Tibial nerve (tissue), 4 donors: ENCODE data around the gene FAM234A. TPM values are rescaled to one million over a fixed set of nuclear protein-coding genes. Genes with fewer than 3 reads are reported as not detected.

ENCODE experiments used
- DNase-seq, 2 donors: peaks; one replicate each; pipeline ENCODE4 v3.0.0-alpha.2; 2019; ENCODE audit warnings: low spot score in 2 of 2
- H3K27ac ChIP-seq, 4 donors: fragments of 200-600 bp; sonication (generic) in 3 of 4; one replicate each; pipeline ENCODE4 v1.5.1; 2017 to 2019; ENCODE audit warnings: mild to moderate bottlenecking in 1 of 4
- H3K27me3 ChIP-seq, 2 donors: fragments of 200-600 bp; sonication (generic) in 1 of 2; one replicate each; pipeline versions ENCODE4 v1.5.1 to v1.6.0; 2017 to 2019
- H3K36me3 ChIP-seq, 3 donors: fragments of 200-600 bp; sonication (generic); one replicate each; pipeline ENCODE4 v1.5.1; 2018 to 2019
- H3K4me1 ChIP-seq, 4 donors: fragments of 200-600 bp; sonication (generic) in 3 of 4; one replicate each; pipeline ENCODE4 v1.5.1; 2017 to 2019
- H3K4me3 ChIP-seq, 4 donors: fragments of 200-600 bp; sonication (generic) in 3 of 4; one replicate each; pipeline ENCODE4 v1.5.1; 2017 to 2019; ENCODE audit warnings: mild to moderate bottlenecking in 1 of 4, moderate library complexity in 1 of 4
- H3K9me3 ChIP-seq, 4 donors: fragments of 200-600 bp; sonication (generic) in 3 of 4; one replicate each; pipeline ENCODE4 v1.5.1; 2017 to 2019
- EP300 ChIP-seq, 2 donors: sonication (generic); formaldehyde crosslinking; IDR thresholded peaks; one replicate each; pipeline ENCODE4 v1.6.1; 2017; ENCODE audit warnings: antibody characterized with exemption in 2 of 2, mild to moderate bottlenecking in 1 of 2
- POLR2A ChIP-seq, 2 donors: fragments of 450-650 bp; IDR thresholded peaks; one replicate each; pipeline ENCODE4 v1.6.1; 2017; ENCODE audit warnings: antibody characterized with exemption in 2 of 2, mild to moderate bottlenecking in 2 of 2, moderate library complexity in 2 of 2
- WGBS, 2 donors: methylation state at CpG; one replicate each; pipeline ENCODE4 v1.1.5; 2018; 5-methylcytosine and 5-hydroxymethylcytosine counted together
- total RNA-seq, 4 donors: library from RNA; depleted of rRNA; stranded (reverse); fragments of >200 nt; gene quantifications; one replicate each; pipeline ENCODE4 v1.1.0, GENCODE V29; 2016
- TF ChIP-seq, protein P1 (sequence below), 5 experiments: fragments of 200-600 bp in 3 of 5; fragments of 450-650 bp in 2 of 5; sonication (generic) in 3 of 5; IDR thresholded peaks; one replicate each; pipeline ENCODE4 v1.5.1; 2016 to 2019; ENCODE audit warnings: antibody characterized with exemption in 5 of 5, mild to moderate bottlenecking in 3 of 5, moderate library complexity in 2 of 5

FAM234A gene
- total RNA-seq, 4 donors from 2014 or later = 73.5 to 192 (median 99.0) TPM

DNA sequence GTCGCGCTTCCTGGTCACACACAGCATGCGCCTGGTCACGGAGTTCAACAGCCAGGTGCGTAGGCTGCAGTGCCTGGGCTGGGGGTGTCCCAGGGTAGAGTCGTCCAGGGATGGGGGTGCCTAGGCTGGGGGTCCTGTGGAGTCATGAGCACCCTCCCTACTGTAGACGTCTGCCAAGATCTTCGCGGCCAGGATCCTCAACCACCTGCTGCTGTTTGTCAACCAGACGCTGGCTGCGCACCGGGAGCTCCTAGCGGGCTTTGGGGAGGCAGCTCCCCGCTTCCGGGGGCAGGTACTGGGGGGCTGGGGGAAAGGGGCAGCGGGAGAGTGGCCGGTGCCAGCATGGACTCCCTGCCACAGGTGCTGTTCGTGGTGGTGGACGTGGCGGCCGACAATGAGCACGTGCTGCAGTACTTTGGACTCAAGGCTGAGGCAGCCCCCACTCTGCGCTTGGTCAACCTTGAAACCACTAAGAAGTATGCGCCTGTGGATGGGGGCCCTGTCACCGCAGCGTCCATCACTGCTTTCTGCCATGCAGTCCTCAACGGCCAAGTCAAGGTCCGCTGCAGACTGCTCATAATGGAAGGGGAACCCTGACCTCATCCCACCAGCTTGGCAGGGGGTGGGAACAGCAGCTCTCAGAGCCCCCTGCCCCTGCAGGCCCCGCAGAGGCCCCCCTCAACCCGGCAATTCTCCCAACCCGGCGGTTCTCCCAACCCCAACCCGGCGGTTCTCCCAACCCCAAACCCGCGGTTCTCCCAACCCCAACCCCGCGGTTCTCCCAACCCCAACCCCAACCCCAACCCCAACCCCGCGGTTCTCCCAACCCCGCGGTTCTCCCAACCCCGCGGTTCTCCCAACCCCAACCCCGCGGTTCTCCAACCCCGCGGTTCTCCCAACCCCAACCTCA, 50.8 kb downstream of the FAM234A start:
- Histone ChIP-seq H3K27ac (no peak overlapping the region), H3K9me3 (no peaks in the 10 kb centered on the region), H3K4me1 (peaks cover 0 to 13% (median 7%) of the 10 kb centered on the region in 4 donors), H3K36me3 (peaks cover 0 to 59% (median 9%) of the 10 kb centered on the region in 3 donors), H3K4me3 (no peak overlapping the region), H3K27me3 (peaks cover 0 to 24% of the 10 kb centered on the region in 2 donors)
- DNase-seq = no peak
- TF ChIP-seq POLR2A (IDR thresholded peaks at IDR 0.05) = no peak
- TF ChIP-seq, protein P1, sequence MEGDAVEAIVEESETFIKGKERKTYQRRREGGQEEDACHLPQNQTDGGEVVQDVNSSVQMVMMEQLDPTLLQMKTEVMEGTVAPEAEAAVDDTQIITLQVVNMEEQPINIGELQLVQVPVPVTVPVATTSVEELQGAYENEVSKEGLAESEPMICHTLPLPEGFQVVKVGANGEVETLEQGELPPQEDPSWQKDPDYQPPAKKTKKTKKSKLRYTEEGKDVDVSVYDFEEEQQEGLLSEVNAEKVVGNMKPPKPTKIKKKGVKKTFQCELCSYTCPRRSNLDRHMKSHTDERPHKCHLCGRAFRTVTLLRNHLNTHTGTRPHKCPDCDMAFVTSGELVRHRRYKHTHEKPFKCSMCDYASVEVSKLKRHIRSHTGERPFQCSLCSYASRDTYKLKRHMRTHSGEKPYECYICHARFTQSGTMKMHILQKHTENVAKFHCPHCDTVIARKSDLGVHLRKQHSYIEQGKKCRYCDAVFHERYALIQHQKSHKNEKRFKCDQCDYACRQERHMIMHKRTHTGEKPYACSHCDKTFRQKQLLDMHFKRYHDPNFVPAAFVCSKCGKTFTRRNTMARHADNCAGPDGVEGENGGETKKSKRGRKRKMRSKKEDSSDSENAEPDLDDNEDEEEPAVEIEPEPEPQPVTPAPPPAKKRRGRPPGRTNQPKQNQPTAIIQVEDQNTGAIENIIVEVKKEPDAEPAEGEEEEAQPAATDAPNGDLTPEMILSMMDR (IDR thresholded peaks at IDR 0.05) = no peak
- no peak for TF ChIP-seq EP300 (IDR thresholded peaks at IDR 0.05)
- WGBS, 2 donors = 96 to 97% methylated on average over 31 to 46 of the region's 48 CpGs

DNA sequence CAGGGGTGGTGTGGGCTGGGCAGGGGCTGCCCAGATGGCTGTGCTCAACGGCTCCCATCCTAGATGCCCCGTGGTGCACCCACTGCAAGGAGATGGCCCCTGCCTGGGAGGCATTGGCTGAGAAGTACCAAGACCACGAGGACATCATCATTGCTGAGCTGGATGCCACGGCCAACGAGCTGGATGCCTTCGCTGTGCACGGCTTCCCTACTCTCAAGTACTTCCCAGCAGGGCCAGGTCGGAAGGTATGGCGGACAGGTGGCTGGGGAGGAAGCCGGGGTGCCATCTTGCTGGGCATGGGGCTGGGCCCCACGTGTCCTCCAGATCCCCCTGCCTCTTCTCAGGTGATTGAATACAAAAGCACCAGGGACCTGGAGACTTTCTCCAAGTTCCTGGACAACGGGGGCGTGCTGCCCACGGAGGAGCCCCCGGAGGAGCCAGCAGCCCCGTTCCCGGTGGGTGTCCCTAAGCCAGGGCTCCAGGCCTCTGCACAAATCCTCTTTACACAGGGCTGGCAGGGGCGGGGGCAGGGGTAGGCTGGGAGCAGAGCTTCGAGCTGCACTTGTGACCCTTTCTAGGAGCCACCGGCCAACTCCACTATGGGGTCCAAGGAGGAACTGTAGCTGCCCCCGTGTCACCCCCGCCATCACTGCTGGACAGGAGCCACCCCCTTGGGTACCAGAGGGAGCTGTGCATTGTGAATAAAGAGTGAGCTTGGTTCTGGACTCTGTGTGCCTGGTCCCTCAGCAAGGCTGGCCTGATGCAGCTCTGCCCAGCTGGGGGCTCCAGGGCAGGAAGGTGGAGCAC, 52.1 kb downstream of the FAM234A start:
- Histone ChIP-seq H3K9me3 (no peaks in the 10 kb centered on the region), H3K36me3 (peaks cover 1 to 72% (median 16%) of the 10 kb centered on the region in 3 donors), H3K27ac (no peak overlapping the region), H3K4me3 (no peak overlapping the region), H3K27me3 (peaks cover 0 to 14% of the 10 kb centered on the region in 2 donors), H3K4me1 (peaks cover 0 to 1% (median 0%) of the 10 kb centered on the region in 4 donors)
- TF ChIP-seq, protein P1 (IDR thresholded peaks at IDR 0.05) = no peak
- DNase-seq = no peak
- WGBS, 2 donors = 86 to 88% methylated on average over 19 to 22 of the region's 22 CpGs

DNA sequence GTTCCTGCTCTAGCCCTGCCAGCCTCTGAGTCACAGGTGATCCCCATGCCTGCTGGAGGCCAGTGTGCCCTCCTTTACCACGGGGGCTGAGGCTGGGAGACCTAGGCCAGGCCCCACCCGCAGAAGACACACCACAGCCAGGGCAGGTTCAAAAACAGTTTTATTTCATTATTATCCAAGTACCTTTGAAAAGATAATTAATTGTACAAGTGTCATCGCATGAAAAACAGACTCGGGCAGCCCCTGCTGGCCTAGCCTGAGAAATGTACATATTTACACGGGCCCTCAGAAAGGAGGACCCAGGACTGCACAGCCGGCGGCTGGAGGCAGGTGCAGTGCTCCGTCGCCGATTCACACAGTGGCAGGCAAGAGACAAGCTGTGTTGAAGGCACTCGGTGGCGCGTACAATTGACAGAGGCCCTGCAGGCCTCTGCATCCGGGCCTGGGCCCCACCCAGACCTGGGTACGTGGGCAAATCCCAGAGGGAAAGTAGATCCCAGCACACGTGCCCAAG, 52.7 kb downstream of the FAM234A start:
- TF ChIP-seq, protein P1 (IDR thresholded peaks at IDR 0.05) = no peak
- TF ChIP-seq POLR2A (IDR thresholded peaks at IDR 0.05) (no peak), EP300 (IDR thresholded peaks at IDR 0.05) (no peak)

DNA sequence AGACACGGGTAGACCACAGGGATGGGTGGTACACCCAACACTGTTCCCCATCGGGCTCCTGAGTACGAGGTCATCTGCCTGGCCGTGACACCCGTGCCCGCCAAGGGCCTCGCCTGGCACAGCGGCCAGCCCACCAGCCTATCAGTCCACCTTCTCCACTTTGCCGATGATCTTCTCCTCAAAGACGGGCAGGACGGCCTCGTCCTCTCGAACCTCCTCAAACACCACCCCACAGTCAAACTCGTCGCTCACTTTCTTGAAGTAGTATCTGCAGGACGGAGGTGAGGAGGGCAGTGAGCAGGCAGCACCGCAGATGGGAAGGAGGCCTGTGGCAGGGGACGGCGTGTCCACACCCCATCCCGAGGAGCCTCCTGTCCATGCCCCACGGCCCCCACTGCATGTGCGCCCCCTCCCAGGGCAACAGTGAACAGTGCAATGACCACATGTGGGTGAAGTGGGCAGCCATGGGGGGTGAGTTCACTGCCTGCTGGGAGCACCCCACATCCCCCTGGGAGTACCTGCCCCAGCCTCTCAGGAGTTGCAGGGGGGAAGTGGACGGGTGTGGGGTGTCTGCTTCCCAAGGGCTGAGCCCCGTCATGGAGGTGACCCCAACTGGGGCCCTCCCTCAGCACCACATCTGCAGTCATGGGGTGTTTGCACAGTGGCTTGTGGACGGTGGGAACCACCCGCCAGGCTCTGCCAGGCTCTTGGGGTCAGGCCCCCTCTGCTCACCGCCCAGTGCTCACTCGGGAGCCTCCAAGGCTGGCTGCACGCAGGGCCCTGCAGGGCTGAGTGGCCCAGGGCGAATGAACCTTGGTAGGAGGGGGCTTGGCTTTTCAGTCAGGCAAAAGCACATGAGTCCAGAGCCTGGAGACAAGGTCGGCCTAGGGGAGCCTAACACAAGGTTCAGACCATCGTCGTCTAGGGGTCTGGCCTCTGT, 53.6 kb downstream of the FAM234A start:
- no peak overlapping the region for H3K27ac ChIP-seq
- H3K4me1 ChIP-seq = no peaks in the 10 kb centered on the region
- H3K27me3 ChIP-seq = no peaks in the 10 kb centered on the region
- no peaks in the 10 kb centered on the region for H3K9me3 ChIP-seq
- no peak for DNase-seq
- no peak for TF ChIP-seq POLR2A (IDR thresholded peaks at IDR 0.05)
- TF ChIP-seq, protein P1 (IDR thresholded peaks at IDR 0.05) = no peak
- TF ChIP-seq EP300 (IDR thresholded peaks at IDR 0.05) = no peak
- peaks cover 2 to 88% (median 16%) of the 10 kb centered on the region in 3 donors for H3K36me3 ChIP-seq
- no peak overlapping the region for H3K4me3 ChIP-seq
- 88 to 92% methylated on average over 30 to 31 of the region's 33 CpGs for WGBS, 2 donors

More for the DNA sequence above, 52.7 kb downstream of the FAM234A start:
- Histone ChIP-seq H3K36me3 (peaks cover 2 to 79% (median 16%) of the 10 kb centered on the region in 3 donors), H3K27me3 (peaks cover 0 to 7% of the 10 kb centered on the region in 2 donors), H3K9me3 (no peaks in the 10 kb centered on the region), H3K4me1 (no peaks in the 10 kb centered on the region), H3K4me3 (no peak overlapping the region), H3K27ac (no peak overlapping the region)
- no peak for DNase-seq
- 81 to 87% methylated on average over 16 of the region's 16 CpGs for WGBS, 2 donors
